Stimulated activated CD4-positive, alpha-beta T cell treated with anti-CD3 and anti-CD28 coated beads, TNF-alpha, amount 100 ng/mL, for 24 hours (primary cell): ENCODE results near the gene DNASE1L3.
A peak's percentile ranks its signal among the peaks of the same experiment; 100 is the strongest.

Source experiments
- DNase-seq, 3 experiments: peaks; one replicate each; pipeline ENCODE4 v3.0.0-alpha.2; 2020; ENCODE audit warnings: low read depth in 3 of 3

The DNASE1L3 gene

GRCh38 chr3:58179235-58180098, 31.3 kb downstream of the DNASE1L3 start:
- no peak for DNase-seq

DNA sequence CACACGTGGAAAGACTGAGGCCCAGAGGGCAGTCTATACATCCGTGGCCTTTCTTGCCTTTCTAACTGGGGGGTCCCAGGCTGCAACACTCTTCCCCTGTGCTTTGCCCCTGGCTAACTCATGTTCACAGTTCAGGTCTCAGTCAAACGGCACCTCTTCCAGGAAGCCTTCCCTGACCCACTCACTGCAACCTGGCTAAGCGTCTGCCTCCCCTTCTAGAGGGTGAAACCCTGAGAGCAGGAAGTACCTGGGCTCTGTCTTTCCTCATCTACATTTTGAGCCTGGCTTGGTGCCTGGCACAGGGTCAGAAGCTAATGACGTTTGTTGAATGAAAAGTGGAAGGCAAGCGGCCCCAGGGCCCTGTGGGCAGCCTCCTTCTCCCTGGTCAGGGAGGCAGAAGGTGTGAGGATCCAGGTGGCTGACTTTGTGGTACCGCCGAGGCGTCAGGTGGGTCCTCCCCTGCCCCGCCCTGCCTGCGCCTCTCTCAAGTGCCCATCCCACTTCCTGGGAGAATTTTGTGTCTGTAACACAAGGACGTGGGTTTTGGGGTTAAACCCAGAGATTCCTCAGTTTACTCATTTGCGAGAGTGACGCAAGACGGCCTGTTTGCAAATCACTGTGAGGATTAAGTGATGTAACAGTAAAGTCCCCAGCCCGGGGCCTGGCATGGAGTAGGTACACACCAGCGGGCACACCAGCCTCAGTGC, 32.1 kb downstream of the DNASE1L3 start:
- DNase-seq = no peak

DNA sequence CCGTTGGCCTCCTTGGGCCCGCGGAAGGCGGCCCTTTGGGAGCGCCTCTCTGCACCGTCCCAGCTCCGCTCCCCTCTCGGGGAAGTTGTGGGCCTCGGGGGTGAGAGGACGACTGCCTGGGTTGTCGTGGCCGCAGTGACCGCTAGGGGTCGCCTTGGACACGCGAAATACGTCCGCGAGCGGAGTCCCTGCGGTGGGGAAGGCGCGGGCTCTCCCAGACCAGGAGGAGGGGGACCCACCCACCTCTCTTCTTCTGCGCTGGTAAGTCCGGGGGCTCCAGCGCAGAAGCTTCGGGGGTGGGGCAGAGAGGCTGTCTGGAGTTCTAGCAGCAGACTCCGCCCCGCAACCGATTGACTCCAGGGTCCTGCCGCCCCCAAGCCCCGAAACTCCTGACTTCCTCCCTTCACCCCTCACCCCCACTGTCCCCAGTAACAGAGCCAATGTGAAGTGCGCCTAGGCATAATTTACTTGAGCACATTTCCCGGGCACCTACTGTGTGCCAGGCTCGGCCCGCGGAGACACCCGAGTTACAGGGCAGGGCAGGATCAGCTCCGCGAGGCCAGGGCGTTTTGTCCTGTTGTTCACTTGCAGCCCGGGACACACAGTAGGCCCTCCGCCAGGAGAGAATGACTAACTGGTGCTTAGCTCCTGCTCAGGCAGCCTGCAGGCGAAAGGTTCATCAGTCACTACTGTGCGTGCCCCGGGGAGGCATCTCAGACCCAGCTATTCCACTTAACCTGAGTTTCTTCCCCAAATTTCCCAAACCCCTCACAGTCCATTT, 32.8 kb downstream of the DNASE1L3 start:
- peak; percentile 75 to 89 (median 77) for DNase-seq

DNA sequence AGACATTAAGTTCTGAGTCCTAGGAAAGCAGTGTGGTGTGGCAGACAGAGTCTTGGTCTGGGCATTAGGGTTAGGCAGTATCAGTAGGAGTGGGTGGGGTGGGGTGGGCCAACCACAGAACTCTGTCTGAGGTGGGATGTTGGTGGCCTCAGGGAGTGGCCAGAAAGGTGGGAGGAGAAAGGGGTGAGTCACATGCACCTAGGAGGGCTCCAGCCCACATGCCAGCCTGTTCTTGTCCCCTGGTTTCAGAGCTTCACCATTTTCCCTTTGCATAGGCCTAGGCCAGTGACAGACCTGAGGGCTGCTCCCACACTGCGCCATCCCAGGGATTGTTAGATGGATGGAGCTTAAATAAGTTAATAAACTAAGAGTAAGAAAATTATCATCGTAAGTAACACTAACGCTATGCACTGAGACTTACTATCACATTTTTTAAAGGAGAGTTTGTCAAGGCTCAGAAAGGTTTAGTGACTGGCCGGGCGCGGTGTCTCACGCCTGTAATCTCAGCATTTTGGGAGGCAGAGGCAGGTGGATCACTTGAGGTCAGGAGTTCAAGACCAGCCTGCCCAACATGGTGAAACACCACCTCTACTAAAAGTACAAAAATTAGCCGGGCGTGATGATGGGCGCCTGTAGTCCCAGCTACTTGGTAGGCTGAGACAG, 33.8 kb downstream of the DNASE1L3 start:
- DNase-seq = no peak

DNA sequence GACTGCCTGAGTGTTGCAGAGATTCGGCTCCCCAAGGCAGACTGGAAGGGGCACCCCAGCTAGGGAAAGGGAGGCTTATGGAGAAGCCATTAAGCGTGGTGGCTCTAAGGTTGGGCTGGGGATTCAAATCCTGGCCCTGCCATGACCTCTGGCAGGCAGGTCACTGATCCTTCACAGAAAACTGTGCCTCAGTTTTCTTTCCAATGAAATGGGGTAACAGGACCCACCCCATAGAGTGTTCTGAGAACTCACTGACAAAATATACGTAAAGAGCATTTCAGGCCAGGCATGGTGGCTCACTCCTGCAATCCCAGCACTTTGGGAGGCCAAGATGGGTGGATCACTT, 34.6 kb downstream of the DNASE1L3 start:
- DNase-seq = no peak

DNA sequence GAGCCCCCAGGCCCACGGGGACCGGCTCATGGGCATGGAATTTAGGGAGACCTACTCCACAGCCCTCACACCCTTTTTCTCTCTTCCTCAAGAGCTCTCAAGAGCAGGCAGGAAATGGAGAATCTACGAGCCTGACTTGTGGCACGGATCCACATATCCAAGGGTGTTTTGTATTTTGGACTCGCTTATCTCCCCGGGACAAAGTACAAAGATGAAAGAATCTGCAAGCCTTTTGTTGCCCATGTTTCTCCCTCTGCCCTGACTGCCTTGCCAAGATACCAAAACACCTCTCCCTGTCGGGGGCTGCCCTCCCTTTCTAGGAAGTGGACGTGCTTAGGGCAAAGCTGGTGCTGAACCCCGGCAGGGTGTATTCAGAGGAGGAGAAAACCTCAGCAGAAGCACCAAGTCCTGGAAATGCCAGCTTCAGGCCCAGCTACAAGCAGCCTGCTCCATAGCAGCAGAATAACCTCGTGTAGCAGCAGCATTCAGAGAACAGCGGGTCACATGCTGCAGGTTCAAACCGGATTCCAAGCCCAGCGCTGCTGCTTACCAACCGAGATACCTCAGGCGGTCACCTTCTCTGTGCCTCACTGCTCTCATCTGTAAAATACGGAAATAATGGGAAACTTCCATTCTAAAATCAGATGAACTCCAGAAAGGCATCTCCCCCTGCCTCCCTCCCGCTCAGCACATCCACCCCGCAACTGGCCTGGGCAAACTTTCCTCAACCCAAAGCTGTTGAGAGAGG, 35.2 kb downstream of the DNASE1L3 start:
- no peak for DNase-seq

GRCh38 chr3:58175187-58175436, 35.7 kb downstream of the DNASE1L3 start:
- DNase-seq = no peak

- no peak for DNase-seq
Measured at GRCh38 chr3:58173669-58174398, 36.9 kb downstream of the DNASE1L3 start.

GRCh38 chr3:58173029-58173668, 37.6 kb downstream of the DNASE1L3 start:
- DNase-seq = no peak

- no peak for DNase-seq
Measured at GRCh38 chr3:58171126-58171525, 39.6 kb downstream of the DNASE1L3 start.

DNA sequence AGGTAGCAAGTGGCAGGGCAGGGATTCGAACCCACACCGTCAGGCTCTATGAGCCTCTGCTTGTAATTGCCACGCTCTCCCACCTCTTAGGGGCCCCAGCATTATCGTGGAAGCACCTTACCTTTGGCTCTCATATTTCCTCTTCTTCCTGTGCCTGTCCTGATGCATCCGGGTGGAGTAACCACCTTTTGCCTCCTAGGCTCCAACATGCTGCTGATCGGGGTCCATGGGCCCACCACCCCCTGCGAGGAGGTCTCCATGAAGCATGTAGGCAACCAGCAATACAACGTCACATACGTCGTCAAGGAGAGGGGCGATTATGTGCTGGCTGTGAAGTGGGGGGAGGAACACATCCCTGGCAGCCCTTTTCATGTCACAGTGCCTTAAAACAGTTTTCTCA, 40.4 kb downstream of the DNASE1L3 start:
- no peak for DNase-seq

- DNase-seq = no peak
Measured at GRCh38 chr3:58169371-58169770, 41.4 kb downstream of the DNASE1L3 start.

GRCh38 chr3:58168498-58168897, 42.3 kb downstream of the DNASE1L3 start:
- no peak for DNase-seq

DNA sequence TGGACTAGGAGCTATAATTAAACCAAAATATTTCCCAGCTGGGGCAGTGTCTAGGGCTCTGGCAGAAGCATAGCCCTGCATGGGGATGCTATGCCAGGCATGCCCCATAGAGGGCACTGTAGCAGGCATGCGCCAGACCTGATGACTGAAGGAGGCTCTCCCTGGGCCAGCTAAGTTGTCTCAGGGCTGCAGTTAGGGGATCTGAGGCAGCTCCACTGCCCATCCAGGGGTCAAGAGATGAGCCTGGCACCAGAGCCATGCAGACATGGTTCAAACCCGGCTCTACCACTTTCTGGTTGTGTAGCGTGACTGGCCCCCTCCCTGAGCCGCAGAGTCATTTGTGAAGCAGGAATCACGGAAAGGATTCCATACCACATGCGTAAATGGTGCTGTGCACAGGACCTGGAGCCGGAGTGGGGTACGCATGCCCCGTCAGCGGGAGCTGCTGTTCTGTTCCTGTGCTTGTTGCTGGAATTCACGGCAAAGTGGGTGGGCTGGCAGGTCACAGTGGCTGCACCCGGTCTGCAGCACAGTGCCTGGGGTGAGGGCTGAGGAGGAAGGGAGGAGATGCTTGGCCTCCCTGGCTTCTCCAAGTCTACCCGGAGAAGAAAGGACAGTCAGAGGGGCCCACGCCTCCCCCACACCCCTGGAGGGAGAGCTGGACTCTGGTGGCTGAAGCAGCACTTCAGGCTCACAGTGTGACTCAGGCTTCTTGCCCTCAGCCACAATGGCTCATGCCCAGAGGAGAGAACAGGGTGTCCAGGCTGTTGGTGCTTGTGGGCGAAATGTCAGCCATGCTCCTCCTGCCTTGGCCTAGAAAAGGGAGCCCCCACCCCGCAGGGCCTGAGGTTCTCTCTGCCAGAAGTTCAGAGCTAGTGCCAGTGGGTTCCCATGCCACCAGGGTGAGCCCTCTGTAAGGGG, 43.1 kb downstream of the DNASE1L3 start:
- DNase-seq = peak; percentile 29 to 73 (median 34)

GRCh38 chr3:58164906-58165821, 45.6 kb downstream of the DNASE1L3 start:
- no peak for DNase-seq

- DNase-seq = no peak
Measured at GRCh38 chr3:58164199-58164879, 46.4 kb downstream of the DNASE1L3 start.

GRCh38 chr3:58163234-58163633, 47.5 kb downstream of the DNASE1L3 start:
- no peak for DNase-seq
